LNCAP (cell line): ENCODE results near the gene AP5Z1.

ENCODE experiments used
- CTCF ChIP-seq: fragments of 450-650 bp; IDR thresholded peaks from 2 replicates; pipeline ENCODE4 v1.5.1; 2017; ENCODE audit warnings: mild to moderate bottlenecking

Gene AP5Z1

GRCh38 chr7:4816419-4817080, 41.1 kb downstream of the AP5Z1 start:
- no peak for TF ChIP-seq CTCF

- TF ChIP-seq CTCF = no peak
These were observed 41.9 kb downstream of the AP5Z1 start for GRCh38 chr7:4817178-4817901.

- TF ChIP-seq CTCF = no peak
These were observed 42.8 kb downstream of the AP5Z1 start for GRCh38 chr7:4818000-4818794.

- no peak for TF ChIP-seq CTCF
These were observed 44.4 kb downstream of the AP5Z1 start for GRCh38 chr7:4819560-4820404.

GRCh38 chr7:4820405-4820966, 45.1 kb downstream of the AP5Z1 start:
- no peak for TF ChIP-seq CTCF

- TF ChIP-seq CTCF = no peak
These were observed 45.6 kb downstream of the AP5Z1 start for GRCh38 chr7:4820967-4821471.
